Keratinocyte (primary cell): ENCODE measurements around the gene MYL12A. TPM values are rescaled to one million over a fixed set of nuclear protein-coding genes. Genes with fewer than 3 reads are reported as not detected.

Experiments
- DNase-seq: peaks from one replicate; pipeline ENCODE4 v3.0.0-alpha.2; 2011; ENCODE audit warnings: low read depth, missing footprints, low spot score
- FAIRE-seq: peaks from 2 replicates; lab custom pipeline; 2011; peaks lifted over from hg19 to GRCh38; lab: Jason Lieb, UNC
- H2AFZ ChIP-seq: 2 replicates; pipeline ENCODE4 v1.6.0; 2012; ENCODE audit warnings: low read length, control low read depth, inconsistent platforms; ENCODE audit not compliant: control insufficient read depth
- H3K27ac ChIP-seq: 2 replicates; pipeline ENCODE4 v1.5.1; 2011; ENCODE audit warnings: low read length; ENCODE audit not compliant: control insufficient read depth, insufficient read depth
- H3K27me3 ChIP-seq: 3 replicates; pipeline ENCODE4 v1.6.0; 2011; ENCODE audit warnings: low read length; ENCODE audit not compliant: control insufficient read depth, insufficient read depth; ENCODE audit errors: extremely low read depth
- H3K36me3 ChIP-seq, 2 experiments: 2 replicates in 1 of 2; 3 replicates in 1 of 2; pipeline ENCODE4 v1.5.1; 2011; ENCODE audit warnings: low read length in 2 of 2, mild to moderate bottlenecking in 1 of 2; ENCODE audit not compliant: control insufficient read depth in 2 of 2, insufficient read depth in 2 of 2; ENCODE audit errors: extremely low read depth in 1 of 2
- H3K4me1 ChIP-seq: 3 replicates; pipeline ENCODE4 v1.5.1; 2011; ENCODE audit warnings: low read length; ENCODE audit not compliant: control insufficient read depth, insufficient read depth; ENCODE audit errors: extremely low read depth
- H3K4me2 ChIP-seq: 3 replicates; pipeline ENCODE4 v1.6.0; 2011; ENCODE audit warnings: low read depth, low read length; ENCODE audit not compliant: control insufficient read depth, insufficient read depth; ENCODE audit errors: extremely low read depth
- H3K4me3 ChIP-seq, 3 experiments: fragments of 200-600 bp in 1 of 3; sonication (generic) in 1 of 3; 2 replicates in 2 of 3; 3 replicates in 1 of 3; pipeline ENCODE4 v1.5.1; 2011 to 2016; ENCODE audit warnings: low read length in 3 of 3, mild to moderate bottlenecking in 3 of 3, control low read depth in 2 of 3, inconsistent platforms in 1 of 3, low read depth in 1 of 3, mixed read lengths in 1 of 3, mixed run types in 1 of 3, moderate library complexity in 1 of 3; ENCODE audit not compliant: control insufficient read depth in 2 of 3, insufficient read depth in 2 of 3; ENCODE audit errors: extremely low read depth in 1 of 3
- H3K79me2 ChIP-seq: 2 replicates; pipeline ENCODE4 v1.6.0; 2012; ENCODE audit warnings: low read length; ENCODE audit not compliant: control insufficient read depth, insufficient read depth
- H3K9ac ChIP-seq: 3 replicates; pipeline ENCODE4 v1.6.0; 2011; ENCODE audit warnings: low read length; ENCODE audit not compliant: control insufficient read depth, insufficient read depth; ENCODE audit errors: extremely low read depth
- H3K9me1 ChIP-seq: 3 replicates; pipeline ENCODE4 v1.6.0; 2011; ENCODE audit warnings: low read length; ENCODE audit not compliant: control insufficient read depth, insufficient read depth; ENCODE audit errors: extremely low read depth
- H3K9me3 ChIP-seq: 2 replicates; pipeline ENCODE4 v1.5.1; 2012; ENCODE audit warnings: low read depth, low read length; ENCODE audit not compliant: control insufficient read depth
- H4K20me1 ChIP-seq: 3 replicates; pipeline ENCODE4 v1.6.0; 2011; ENCODE audit warnings: low read length; ENCODE audit not compliant: control insufficient read depth, insufficient read depth; ENCODE audit errors: extremely low read depth
- CTCF ChIP-seq, 3 experiments: IDR thresholded peaks in 1 of 3; conservative IDR thresholded peaks in 1 of 3; optimal IDR thresholded peaks in 1 of 3; 2 replicates in 2 of 3; 3 replicates in 1 of 3; pipeline versions ENCODE3 to v1.5.1; 2011; ENCODE audit warnings: low read length in 3 of 3, mild to moderate bottlenecking in 3 of 3, moderate library complexity in 2 of 3, control low read depth in 1 of 3, inconsistent platforms in 1 of 3; ENCODE audit not compliant: insufficient read depth in 2 of 3; ENCODE audit errors: extremely low read depth in 1 of 3
- EZH2 ChIP-seq: IDR thresholded peaks from one replicate; pipeline ENCODE4 v1.6.1; 2012; ENCODE audit warnings: inconsistent platforms, mild to moderate bottlenecking, low read length, moderate library complexity
- dilution Hi-C: fragments of 300-500 bp; cut with MboI; formaldehyde crosslinking; loops from one replicate; pipeline ENCODE4 v1.7.0; 2020; ENCODE audit warnings: low sequenced_read_pairs; ENCODE audit not compliant: extremely low pct_ligation_motif_present
- polyA plus RNA-seq, 5 experiments: library from polyadenylated mRNA; depleted of rRNA in 3 of 5; stranded (reverse) in 3 of 5; stranded (forward) in 1 of 5; unstranded in 1 of 5; fragments of >200 nt; gene quantifications; 1 replicate in 1 of 5; 2 replicates in 3 of 5; 3 replicates in 1 of 5; pipeline versions ENCODE4 v1.2.1 to v1.2.3, GENCODE V29; 2011 to 2012; ENCODE audit warnings: missing spikeins in 2 of 5, low read depth in 1 of 5, low replicate concordance in 1 of 5

Gene MYL12A
- polyA plus RNA-seq, 1 donor (not counting 4 experiments of a cell fraction or from before 2014, with no cell fraction given), result 759 TPM

DNA sequence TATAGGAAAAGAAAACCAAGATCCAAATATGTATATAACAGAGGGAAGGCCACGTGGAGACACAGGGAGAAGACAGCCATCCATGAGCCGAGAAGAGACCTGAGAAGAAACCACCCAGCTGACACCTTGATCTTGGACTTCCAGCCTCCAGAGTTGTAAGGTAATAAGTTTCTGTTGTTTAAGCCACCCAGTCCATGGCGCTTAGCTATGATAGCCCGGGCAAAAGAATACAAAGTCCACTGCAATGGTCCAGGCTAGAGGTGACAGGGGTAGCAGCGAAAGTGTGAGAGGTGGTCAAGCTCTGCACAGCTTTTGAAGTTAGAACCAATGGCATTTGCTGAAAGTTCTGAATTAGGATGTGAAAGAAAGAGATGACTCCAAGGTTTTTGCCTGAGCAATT lies 30.6 kb upstream of the MYL12A start:
- Histone ChIP-seq H3K9me3 (no peaks in the 10 kb centered on the region), H3K4me3 (no peak overlapping the region), H3K4me2 (no peak overlapping the region), H3K79me2 (no peaks in the 10 kb centered on the region), H3K36me3 (no peaks in the 10 kb centered on the region), H4K20me1 (no peaks in the 10 kb centered on the region), H3K4me1 (no peaks in the 10 kb centered on the region), H2AFZ (no peak overlapping the region), H3K27me3 (no peaks in the 10 kb centered on the region), H3K9ac (no peak overlapping the region), H3K9me1 (no peaks in the 10 kb centered on the region), H3K27ac (no peak overlapping the region)
- dilution Hi-C loops, result no loop called here
- no peak for TF ChIP-seq CTCF (optimal IDR thresholded peaks at IDR 0.05 in 1 of 3, IDR thresholded peaks at IDR 0.05 in 1 of 3, conservative IDR thresholded peaks at IDR 0.05 in 1 of 3; ENCODE audit: extremely low read depth in 1 of 3, insufficient read depth in 2 of 3, low read length in 3 of 3)
- TF ChIP-seq EZH2, result no peak
- no peak for FAIRE-seq
- no peak for DNase-seq

DNA sequence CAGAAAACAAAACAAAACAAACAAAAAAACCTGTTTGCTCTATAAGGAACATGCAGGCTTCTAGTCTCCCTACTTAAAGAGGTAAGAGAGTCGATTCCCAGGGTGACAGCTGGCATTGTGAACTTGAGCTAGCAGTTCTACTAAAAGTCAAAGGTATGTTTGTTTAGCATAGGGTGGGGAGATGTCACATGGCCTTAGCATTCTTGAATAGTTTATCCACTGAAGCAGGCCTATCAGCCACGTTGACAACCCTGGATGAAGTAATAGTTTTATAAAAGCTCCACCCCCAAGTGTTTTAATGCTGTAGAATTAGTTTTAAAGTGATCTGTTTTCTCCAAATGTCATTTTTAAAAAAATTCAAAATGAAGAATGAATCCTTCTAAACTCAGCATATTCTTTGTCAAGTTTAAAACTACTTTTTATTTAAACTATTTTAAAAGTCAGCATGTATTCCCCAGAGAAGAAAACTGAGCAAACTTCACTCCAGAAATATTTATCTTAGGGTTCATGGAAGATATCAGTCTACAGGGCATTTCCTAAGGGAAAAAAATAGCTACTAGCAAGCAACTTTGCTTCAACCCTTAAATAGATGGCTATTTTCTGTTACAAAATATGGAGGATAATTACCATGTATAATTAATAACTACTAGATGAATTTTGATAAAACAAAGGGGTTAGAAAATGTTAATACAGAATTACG lies 29.5 kb upstream of the MYL12A start:
- FAIRE-seq, result no peak

More for the DNA sequence above, 29.5 kb upstream of the MYL12A start:
- no peak for TF ChIP-seq CTCF (optimal IDR thresholded peaks at IDR 0.05 in 1 of 3, IDR thresholded peaks at IDR 0.05 in 1 of 3, conservative IDR thresholded peaks at IDR 0.05 in 1 of 3; ENCODE audit: extremely low read depth in 1 of 3, insufficient read depth in 2 of 3, low read length in 3 of 3)
- no peak for TF ChIP-seq EZH2
- Histone ChIP-seq H3K4me1 (no peaks in the 10 kb centered on the region), H2AFZ (no peak overlapping the region), H3K27me3 (no peaks in the 10 kb centered on the region), H3K36me3 (no peaks in the 10 kb centered on the region), H4K20me1 (no peaks in the 10 kb centered on the region), H3K9me1 (no peaks in the 10 kb centered on the region), H3K4me2 (no peak overlapping the region), H3K79me2 (no peaks in the 10 kb centered on the region), H3K4me3 (no peak overlapping the region), H3K27ac (no peak overlapping the region), H3K9ac (no peak overlapping the region), H3K9me3 (no peaks in the 10 kb centered on the region)
- dilution Hi-C loops, result no loop called here
- no peak for DNase-seq
